ENCODE data around the gene THRB. TPM values are rescaled to one million over a fixed set of nuclear protein-coding genes. Genes with fewer than 3 reads are reported as not detected.

The THRB gene
- total RNA-seq, 1 experiment from 2014 or later = 5.8 TPM

Small RNA genes lying within 50 kb of the gene (microRNA-seq; reads per million reads assigned to microRNA genes)
- not detected for gene MIR4792 (ENCODE audit: borderline number of aligned reads)
